Sigmoid colon (tissue), 7 donors: ENCODE results near the gene LPA. TPM values are rescaled to one million over a fixed set of nuclear protein-coding genes. Genes with fewer than 3 reads are reported as not detected.
A peak's percentile ranks its signal among the peaks of the same experiment; 100 is the strongest.
"Not testable (repeated sequence)": the region's sequence is repeated elsewhere in the genome, so short reads cannot be mapped to it uniquely, and the experiment has no call there.

Source experiments
- DNase-seq: peaks from one replicate; pipeline ENCODE4 v3.0.0-alpha.2; 2019
- H3K27ac ChIP-seq, 4 donors: fragments of 200-600 bp; sonication (generic); one replicate each; pipeline ENCODE4 v1.5.1; 2016 to 2019; ENCODE audit warnings: mild to moderate bottlenecking in 1 of 4
- H3K27me3 ChIP-seq, 3 donors: fragments of 200-600 bp; sonication (generic); one replicate each; pipeline ENCODE4 v1.5.1; 2019; ENCODE audit warnings: mild to moderate bottlenecking in 1 of 3
- H3K36me3 ChIP-seq, 4 donors: fragments of 200-600 bp; sonication (generic); one replicate each; pipeline ENCODE4 v1.5.1; 2016 to 2019
- H3K4me1 ChIP-seq, 4 donors: fragments of 200-600 bp; sonication (generic); one replicate each; pipeline ENCODE4 v1.5.1; 2017 to 2019
- H3K4me3 ChIP-seq, 4 donors: fragments of 200-600 bp; sonication (generic); one replicate each; pipeline ENCODE4 v1.5.1; 2017 to 2019; ENCODE audit warnings: mild to moderate bottlenecking in 2 of 4, moderate library complexity in 1 of 4
- H3K9me3 ChIP-seq, 4 donors: fragments of 200-600 bp in 3 of 4; sonication (generic) in 3 of 4; one replicate each; pipeline versions ENCODE4 v1.5.1 to v1.6.1; 2013 to 2019
- EP300 ChIP-seq, 4 donors: sonication (generic); formaldehyde crosslinking; IDR thresholded peaks; one replicate each; pipeline ENCODE4 v1.6.1; 2017; ENCODE audit warnings: antibody characterized with exemption in 4 of 4
- POLR2A ChIP-seq, 2 donors: fragments of 450-650 bp; IDR thresholded peaks; one replicate each; pipeline ENCODE4 v1.6.1; 2016; ENCODE audit warnings: antibody characterized with exemption in 2 of 2, mild to moderate bottlenecking in 2 of 2, moderate library complexity in 2 of 2
- POLR2AphosphoS5 ChIP-seq, 4 donors: sonication (generic); formaldehyde crosslinking; IDR thresholded peaks; one replicate each; pipeline ENCODE4 v1.6.1; 2017; ENCODE audit warnings: antibody characterized with exemption in 4 of 4
- WGBS, 2 donors: extraction: QIAGEN DNeasy Blood & Tissue Kit; methylation state at CpG; one replicate each; pipeline ENCODE4 v1.1.7; 2013; 5-methylcytosine and 5-hydroxymethylcytosine counted together
- intact Hi-C: fragments of 100-400 bp; cut with DNase I; formaldehyde crosslinking; loops from one replicate; pipeline ENCODE4 v1.15.1; 2023
- polyA plus RNA-seq, 3 donors: library from polyadenylated mRNA; stranded (reverse); fragments of 200-250 nt; gene quantifications; one replicate each; pipeline ENCODE4 v1.2.3, GENCODE V29; 2013
- total RNA-seq, 4 donors: library from RNA; depleted of rRNA; stranded (reverse); fragments of >200 nt; gene quantifications; one replicate each; pipeline ENCODE4 v1.1.0, GENCODE V29; 2016
- TF ChIP-seq, protein P1 (sequence below), 4 experiments: fragments of 450-650 bp in 3 of 4; fragments of 200-600 bp in 1 of 4; IDR thresholded peaks; one replicate each; pipeline ENCODE4 v1.5.1; 2016 to 2019; ENCODE audit warnings: antibody characterized with exemption in 4 of 4, mild to moderate bottlenecking in 3 of 4, moderate library complexity in 2 of 4
- donor health status: healthy with polysubstance abuse.
- donor health status: Bipolar disorder and iron deficiency.
- donor health status: healthy.

The LPA gene
- total and polyA plus RNA-seq, 7 donors = 0.01 TPM; not detected in 6

DNA sequence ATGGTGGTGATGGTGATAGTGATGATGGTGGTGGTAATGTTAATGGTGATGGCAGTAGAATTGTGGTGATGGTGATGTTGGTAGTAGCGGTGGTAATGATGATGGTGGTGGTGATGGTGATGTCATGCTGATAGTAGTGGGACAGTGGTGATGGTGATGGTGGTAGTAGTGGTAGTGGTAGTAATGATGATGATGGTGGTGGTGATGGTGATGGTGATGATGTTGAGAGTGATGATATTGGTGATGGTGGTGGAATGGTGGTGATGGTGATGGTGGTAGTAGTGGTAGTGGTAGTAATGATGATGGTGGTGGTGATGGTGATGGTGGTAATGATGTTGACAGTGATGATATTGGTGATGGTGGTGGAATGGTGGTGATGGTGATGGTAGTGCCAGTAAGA is 128.8 kb downstream of the LPA start:
- 93 to 94% methylated on average over 1 of the region's 1 CpG for WGBS, 2 donors
- Histone ChIP-seq H3K4me1 (peaks cover 0 to 7% (median 2%) of the 10 kb centered on the region in 4 donors), H3K27me3 (no peaks in the 10 kb centered on the region), H3K36me3 (no peaks in the 10 kb centered on the region), H3K27ac (no peak overlapping the region), H3K4me3 (no peak overlapping the region), H3K9me3 (no peaks in the 10 kb centered on the region)
- no peak for DNase-seq
- no peak for TF ChIP-seq EP300 (IDR thresholded peaks at IDR 0.05)
- TF ChIP-seq, protein P1, sequence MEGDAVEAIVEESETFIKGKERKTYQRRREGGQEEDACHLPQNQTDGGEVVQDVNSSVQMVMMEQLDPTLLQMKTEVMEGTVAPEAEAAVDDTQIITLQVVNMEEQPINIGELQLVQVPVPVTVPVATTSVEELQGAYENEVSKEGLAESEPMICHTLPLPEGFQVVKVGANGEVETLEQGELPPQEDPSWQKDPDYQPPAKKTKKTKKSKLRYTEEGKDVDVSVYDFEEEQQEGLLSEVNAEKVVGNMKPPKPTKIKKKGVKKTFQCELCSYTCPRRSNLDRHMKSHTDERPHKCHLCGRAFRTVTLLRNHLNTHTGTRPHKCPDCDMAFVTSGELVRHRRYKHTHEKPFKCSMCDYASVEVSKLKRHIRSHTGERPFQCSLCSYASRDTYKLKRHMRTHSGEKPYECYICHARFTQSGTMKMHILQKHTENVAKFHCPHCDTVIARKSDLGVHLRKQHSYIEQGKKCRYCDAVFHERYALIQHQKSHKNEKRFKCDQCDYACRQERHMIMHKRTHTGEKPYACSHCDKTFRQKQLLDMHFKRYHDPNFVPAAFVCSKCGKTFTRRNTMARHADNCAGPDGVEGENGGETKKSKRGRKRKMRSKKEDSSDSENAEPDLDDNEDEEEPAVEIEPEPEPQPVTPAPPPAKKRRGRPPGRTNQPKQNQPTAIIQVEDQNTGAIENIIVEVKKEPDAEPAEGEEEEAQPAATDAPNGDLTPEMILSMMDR (IDR thresholded peaks at IDR 0.05) = no peak
- TF ChIP-seq POLR2A (IDR thresholded peaks at IDR 0.05) = no peak
- no peak for TF ChIP-seq POLR2AphosphoS5 (IDR thresholded peaks at IDR 0.05)
- intact Hi-C loops = loop anchor here (10.0 kb wide), 1 partner anchor 450 kb away; no protein-coding TSS in a partner anchor

DNA sequence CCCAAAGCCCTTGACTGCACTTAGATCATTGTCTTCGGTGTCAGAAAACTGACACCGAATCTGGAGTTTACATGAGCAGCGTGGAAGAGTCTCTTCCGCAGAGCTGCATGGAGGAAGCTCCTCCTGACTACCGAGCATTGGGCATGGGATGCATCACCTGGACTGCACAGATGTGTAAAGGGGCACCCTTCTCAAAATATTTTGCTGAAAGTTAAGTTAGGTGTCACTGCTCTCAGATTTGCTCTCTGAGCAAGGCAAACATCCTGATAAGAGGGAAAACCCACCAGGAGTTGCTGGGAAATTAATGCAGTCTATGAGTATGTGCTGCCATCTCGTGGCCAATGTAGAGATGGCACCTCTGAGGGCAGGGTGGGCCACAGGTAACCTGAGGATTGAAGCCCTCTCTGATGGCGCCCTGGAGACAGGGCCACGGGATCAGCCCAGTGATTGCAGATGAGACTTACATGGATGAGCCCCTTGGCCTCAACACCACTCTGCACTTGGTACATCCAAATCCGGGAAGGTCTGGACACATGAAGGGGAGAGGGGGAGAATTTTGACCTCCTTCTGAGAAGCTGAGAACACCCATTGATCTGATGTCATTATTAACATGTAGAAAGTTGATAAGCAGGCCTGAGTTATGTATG is 129.9 kb downstream of the LPA start:
- Histone ChIP-seq H3K27me3 (no peaks in the 10 kb centered on the region), H3K9me3 (no peaks in the 10 kb centered on the region), H3K36me3 (no peaks in the 10 kb centered on the region), H3K27ac (no peak overlapping the region), H3K4me1 (peaks cover 0 to 7% (median 2%) of the 10 kb centered on the region in 4 donors), H3K4me3 (peak overlapping the region in 2 of 4 donors; percentile 21 to 22)
- intact Hi-C loops = loop anchor here (1.0 to 10.0 kb wide), 2 partner anchors 14 to 449 kb away; no protein-coding TSS in a partner anchor
- DNase-seq = peak; percentile 70
- TF ChIP-seq, protein P1 (IDR thresholded peaks at IDR 0.05) = peak; percentile 71 to 93 (median 81)
- TF ChIP-seq POLR2A (IDR thresholded peaks at IDR 0.05) = no peak
- WGBS, 2 donors = 9 to 10% methylated on average over 9 of the region's 9 CpGs

DNA sequence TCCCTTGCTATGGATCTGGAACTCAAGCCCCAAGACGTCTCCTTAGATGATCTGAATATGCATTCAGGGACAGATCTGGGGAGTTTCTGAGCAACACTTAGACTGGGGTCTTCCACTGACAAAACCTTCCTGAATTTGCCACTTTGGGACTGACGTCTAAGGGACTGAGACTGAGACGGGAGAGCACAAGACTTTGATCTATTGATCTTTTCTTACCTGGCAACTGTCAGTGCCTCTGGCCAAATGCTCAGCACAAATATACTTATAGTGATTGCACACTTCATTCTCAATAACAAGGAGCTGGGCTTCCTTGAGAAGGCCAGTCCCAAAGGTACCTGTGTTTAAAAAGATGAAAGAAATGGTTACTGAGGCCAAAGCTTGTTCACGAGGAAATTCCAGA is 131.8 kb downstream of the LPA start:
- DNase-seq = no peak
- no peak overlapping the region for H3K4me3 ChIP-seq

DNA sequence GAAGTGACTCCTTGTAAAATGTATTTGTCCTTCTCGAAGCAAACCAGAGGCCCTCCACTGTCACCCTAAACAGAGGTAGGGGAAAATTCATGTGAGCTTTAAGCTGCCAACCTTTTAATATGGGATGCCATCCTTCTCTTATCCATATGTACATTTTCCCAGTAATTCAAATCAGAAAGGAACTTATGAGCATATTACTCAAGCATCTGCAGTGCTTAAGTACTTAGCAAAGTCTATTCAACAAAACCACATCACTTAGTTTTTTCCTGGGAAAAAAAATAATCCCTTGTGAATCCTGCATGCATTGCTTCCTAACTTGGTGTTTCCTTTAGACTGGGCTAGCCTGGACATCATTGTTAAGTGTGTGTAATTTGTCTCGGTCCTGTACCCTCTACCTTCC is 132.2 kb downstream of the LPA start:
- intact Hi-C loops = loop anchor here (10.0 kb wide), 1 partner anchor 447 kb away; no protein-coding TSS in a partner anchor
- TF ChIP-seq EP300 (IDR thresholded peaks at IDR 0.05) (no peak), POLR2A (IDR thresholded peaks at IDR 0.05) (no peak), POLR2AphosphoS5 (IDR thresholded peaks at IDR 0.05) (no peak)
- TF ChIP-seq, protein P1 (IDR thresholded peaks at IDR 0.05) = no peak

More for the DNA sequence above, 131.8 kb downstream of the LPA start:
- no peak overlapping the region for H3K27ac ChIP-seq
- WGBS, 2 donors = 60 to 75% methylated on average over 4 of the region's 4 CpGs
- H3K36me3 ChIP-seq = no peaks in the 10 kb centered on the region
- H3K27me3 ChIP-seq = no peaks in the 10 kb centered on the region
- peaks cover 0 to 7% (median 2%) of the 10 kb centered on the region in 4 donors for H3K4me1 ChIP-seq
- TF ChIP-seq EP300 (IDR thresholded peaks at IDR 0.05) = no peak
- TF ChIP-seq POLR2A (IDR thresholded peaks at IDR 0.05) = no peak
- TF ChIP-seq POLR2AphosphoS5 (IDR thresholded peaks at IDR 0.05) = no peak
- TF ChIP-seq, protein P1 (IDR thresholded peaks at IDR 0.05) = no peak
- intact Hi-C loops = loop anchor here (10.0 kb wide), 1 partner anchor 448 kb away; no protein-coding TSS in a partner anchor
- no peaks in the 10 kb centered on the region for H3K9me3 ChIP-seq

DNA sequence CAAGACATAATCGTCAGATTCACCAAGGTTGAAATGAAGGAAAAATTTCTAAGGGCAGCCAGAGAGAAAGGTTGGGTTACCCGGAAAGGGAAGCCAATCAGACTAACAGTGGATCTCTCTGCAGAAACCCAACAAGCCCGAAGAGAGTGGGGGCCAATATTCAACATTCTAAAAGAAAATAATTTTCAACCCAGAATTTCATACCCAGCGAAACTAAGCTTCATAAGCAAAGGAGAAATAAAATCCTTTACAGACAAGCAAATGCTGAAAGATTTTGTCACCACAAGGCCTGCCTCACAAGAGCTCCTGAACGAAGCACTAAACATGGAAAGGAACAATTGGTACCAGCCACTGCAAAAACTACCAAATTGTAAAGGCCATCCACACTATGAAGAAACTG is 134.6 kb downstream of the LPA start:
- H3K27me3 ChIP-seq, intact Hi-C loops, DNase-seq, H3K4me3 ChIP-seq, H3K27ac ChIP-seq, H3K9me3 ChIP-seq, H3K36me3 ChIP-seq, H3K4me1 ChIP-seq: not testable (repeated sequence)
- WGBS, 2 donors = 91% methylated on average over 5 of the region's 5 CpGs

More for the DNA sequence above, 132.2 kb downstream of the LPA start:
- H3K27ac ChIP-seq = no peak overlapping the region
- no peak overlapping the region for H3K4me3 ChIP-seq
- WGBS, 2 donors = 75 to 83% methylated on average over 2 of the region's 2 CpGs
- H3K27me3 ChIP-seq = no peaks in the 10 kb centered on the region
- H3K36me3 ChIP-seq = no peaks in the 10 kb centered on the region
- no peaks in the 10 kb centered on the region for H3K9me3 ChIP-seq
- DNase-seq = no peak
- peaks cover 0 to 7% (median 2%) of the 10 kb centered on the region in 4 donors for H3K4me1 ChIP-seq
